GM06990 (cell line): ENCODE results near the gene RASD2.
A peak's percentile ranks its signal among the peaks of the same experiment; 100 is the strongest.

ENCODE experiments used
- DNase-seq: peaks from one replicate; pipeline ENCODE4 v3.0.0-alpha.2; 2011; ENCODE audit not compliant: insufficient read length; ENCODE audit errors: extremely low read depth
- H3K27me3 ChIP-seq: replicated peaks from 2 replicates; pipeline ENCODE4 v1.6.0; 2011; ENCODE audit warnings: low read length; ENCODE audit not compliant: control insufficient read depth, insufficient read depth
- H3K36me3 ChIP-seq: 2 replicates; pipeline ENCODE4 v1.5.1; 2011; ENCODE audit warnings: low read length; ENCODE audit not compliant: control insufficient read depth, insufficient read depth
- H3K4me3 ChIP-seq: replicated peaks from 2 replicates; pipeline ENCODE4 v1.5.1; 2011; ENCODE audit warnings: low read depth, mild to moderate bottlenecking, control low read depth, low read length
- TF ChIP-seq, protein P1 (sequence below): IDR thresholded peaks from 2 replicates; pipeline ENCODE4 v1.5.1; 2011; ENCODE audit warnings: low read length, control low read depth, mild to moderate bottlenecking, inconsistent platforms; ENCODE audit not compliant: insufficient read depth, poor library complexity, severe bottlenecking

RASD2 gene

DNA sequence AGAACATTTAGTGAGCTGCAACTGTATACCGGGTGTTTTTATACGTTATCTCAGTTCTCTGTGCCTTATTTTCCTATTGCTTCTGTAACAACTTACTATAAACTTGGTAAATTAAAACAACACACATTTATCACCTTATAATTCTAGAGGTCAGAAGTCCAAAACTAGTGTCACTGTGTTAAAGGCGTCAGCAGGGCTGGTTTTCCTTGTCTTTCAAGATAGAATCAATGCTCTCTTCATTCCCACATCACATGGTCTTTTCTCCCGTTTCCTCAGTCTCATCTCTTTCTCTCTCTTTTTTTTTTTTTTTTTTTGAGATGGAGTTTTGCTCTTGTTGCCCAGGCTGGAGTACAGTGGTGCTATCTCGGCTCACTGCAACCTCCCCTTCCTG lies 40.4 kb downstream of the RASD2 start:
- no peaks in the 10 kb centered on the region for H3K36me3 ChIP-seq
- H3K4me3 ChIP-seq = no peak overlapping the region
- TF ChIP-seq, protein P1, sequence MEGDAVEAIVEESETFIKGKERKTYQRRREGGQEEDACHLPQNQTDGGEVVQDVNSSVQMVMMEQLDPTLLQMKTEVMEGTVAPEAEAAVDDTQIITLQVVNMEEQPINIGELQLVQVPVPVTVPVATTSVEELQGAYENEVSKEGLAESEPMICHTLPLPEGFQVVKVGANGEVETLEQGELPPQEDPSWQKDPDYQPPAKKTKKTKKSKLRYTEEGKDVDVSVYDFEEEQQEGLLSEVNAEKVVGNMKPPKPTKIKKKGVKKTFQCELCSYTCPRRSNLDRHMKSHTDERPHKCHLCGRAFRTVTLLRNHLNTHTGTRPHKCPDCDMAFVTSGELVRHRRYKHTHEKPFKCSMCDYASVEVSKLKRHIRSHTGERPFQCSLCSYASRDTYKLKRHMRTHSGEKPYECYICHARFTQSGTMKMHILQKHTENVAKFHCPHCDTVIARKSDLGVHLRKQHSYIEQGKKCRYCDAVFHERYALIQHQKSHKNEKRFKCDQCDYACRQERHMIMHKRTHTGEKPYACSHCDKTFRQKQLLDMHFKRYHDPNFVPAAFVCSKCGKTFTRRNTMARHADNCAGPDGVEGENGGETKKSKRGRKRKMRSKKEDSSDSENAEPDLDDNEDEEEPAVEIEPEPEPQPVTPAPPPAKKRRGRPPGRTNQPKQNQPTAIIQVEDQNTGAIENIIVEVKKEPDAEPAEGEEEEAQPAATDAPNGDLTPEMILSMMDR = no peak
- H3K27me3 ChIP-seq = no peaks in the 10 kb centered on the region
- DNase-seq = no peak

DNA sequence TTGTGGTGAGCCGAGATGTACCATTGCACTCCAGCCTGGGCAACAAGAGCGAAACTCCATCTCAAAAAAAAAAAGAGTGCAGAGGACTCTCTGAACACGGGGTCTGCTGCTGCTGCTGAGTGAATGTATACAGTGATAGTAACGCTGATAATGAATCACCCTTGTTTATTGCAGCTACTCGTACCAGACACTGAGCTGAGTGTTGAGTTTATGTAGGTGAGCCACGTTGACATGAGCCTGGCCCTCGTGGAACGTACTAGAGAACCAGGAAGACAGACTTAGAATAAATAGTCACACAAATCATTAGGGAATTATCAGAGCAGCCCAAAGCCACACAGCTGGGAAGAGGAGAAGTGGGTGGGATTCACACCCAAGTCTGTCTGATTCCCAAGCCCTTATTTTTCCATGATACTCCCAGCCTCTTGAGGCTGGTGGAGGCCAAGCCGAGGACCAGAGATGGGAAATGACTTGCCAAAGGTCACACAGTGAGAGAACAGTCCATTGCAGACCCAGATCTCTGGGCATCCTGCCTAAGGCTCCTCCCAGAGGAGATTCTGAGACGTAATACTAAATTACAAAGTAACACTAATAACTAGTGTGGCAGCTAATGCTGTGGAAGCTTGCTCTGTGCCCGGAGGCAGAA lies 41.7 kb downstream of the RASD2 start:
- Histone ChIP-seq H3K4me3 (no peak overlapping the region), H3K36me3 (no peaks in the 10 kb centered on the region), H3K27me3 (no peaks in the 10 kb centered on the region)
- no peak for DNase-seq
- TF ChIP-seq, protein P1 = no peak

DNA sequence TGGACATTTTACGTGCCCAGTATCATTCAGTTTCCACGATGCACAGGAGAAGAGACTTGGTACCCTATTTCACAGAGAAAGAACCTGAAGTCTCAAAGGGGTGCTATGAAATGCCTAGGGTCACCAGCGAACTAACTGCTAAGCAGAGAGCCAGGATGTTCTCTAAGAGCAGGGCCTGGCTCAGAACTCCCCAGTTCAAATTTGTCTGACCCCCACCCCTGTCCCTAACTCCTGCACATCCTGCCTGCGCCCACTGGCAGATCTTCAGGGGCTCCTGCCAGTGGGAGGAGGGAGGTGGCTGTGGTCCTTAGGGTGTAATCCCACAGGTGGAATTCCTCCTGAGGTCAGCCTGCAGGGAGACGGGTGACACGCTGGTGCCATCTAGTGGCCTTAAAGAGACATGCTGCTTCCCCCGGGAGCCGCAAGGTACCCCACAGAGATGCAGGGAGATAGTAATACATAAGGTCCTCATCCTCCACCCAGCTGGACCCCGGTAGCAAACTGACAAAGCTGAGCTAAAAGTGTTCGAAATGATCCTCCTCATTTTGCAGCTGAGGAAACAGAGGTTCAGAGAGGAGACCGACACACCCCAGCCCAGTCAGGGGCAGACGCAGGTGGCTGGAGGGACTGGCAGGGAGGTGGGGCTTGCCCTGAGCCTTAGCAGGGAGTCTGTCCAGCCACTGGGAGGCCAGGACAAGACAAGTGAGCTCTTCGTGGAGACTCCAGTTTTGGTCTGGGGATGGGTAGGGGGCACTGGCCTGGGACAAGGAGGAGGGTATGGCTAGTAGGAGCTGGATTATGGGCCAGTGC lies 42.4 kb downstream of the RASD2 start:
- DNase-seq = peak; percentile 32
- no peak overlapping the region for H3K4me3 ChIP-seq
- no peaks in the 10 kb centered on the region for H3K36me3 ChIP-seq
- no peaks in the 10 kb centered on the region; the same call in none of the 2 replicates for H3K27me3 ChIP-seq
- TF ChIP-seq, protein P1 = peak; percentile 91

DNA sequence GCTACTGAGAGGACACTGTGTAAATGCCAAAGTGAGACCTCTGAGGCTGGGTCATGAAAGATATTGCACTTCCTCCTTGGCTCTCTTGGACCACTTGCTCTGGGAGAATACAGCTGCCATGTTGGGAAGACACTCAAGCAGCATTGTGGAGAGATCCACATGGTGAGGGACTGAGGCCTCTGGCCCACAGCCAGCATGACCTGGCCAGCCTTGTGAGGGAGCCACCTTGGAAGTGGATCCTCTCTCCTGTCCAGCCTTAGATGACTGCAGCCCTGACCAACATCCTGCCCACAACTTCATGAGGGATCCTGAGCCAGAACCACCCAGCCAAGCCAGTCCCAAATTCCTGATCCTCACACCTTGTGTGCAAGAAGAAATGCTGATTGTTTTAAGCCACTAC lies 46.1 kb downstream of the RASD2 start:
- H3K36me3 ChIP-seq = no peaks in the 10 kb centered on the region
- DNase-seq = no peak
- H3K4me3 ChIP-seq = no peak overlapping the region
- no peaks in the 10 kb centered on the region; the same call in none of the 2 replicates for H3K27me3 ChIP-seq
- TF ChIP-seq, protein P1 = no peak

DNA sequence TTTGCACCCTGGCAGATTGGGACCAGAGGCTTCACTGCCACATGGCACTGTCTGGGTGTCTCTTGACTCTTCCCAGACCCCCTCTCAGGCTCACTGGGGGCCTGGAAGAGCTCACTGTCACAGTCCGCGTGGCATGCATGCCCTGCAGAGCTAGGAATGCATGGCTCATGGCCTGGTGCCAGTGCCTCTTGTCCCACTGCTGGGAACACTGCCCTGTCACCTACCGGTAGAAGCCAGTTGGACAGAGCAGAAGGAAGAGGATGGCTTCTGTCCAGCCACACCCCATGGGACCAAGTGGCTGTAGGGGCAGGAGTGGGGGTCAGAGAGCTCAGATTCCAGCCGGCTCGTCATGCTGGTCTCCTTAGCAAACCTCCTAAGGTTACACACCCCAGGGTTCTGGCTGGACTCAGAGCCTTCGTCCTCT lies 46.8 kb downstream of the RASD2 start:
- DNase-seq = no peak
- Histone ChIP-seq H3K4me3 (no peak overlapping the region), H3K36me3 (no peaks in the 10 kb centered on the region), H3K27me3 (no peaks in the 10 kb centered on the region; the same call in none of the 2 replicates)
- TF ChIP-seq, protein P1 = no peak
